Measurements from ENCODE around the gene CELF4. TPM values are rescaled to one million over a fixed set of nuclear protein-coding genes. Genes with fewer than 3 reads are reported as not detected.

Gene CELF4
- total and polyA plus RNA-seq, 10 of the 15 experiments (the other 5 are each of a cell fraction or from before 2014, with no cell fraction given) = 0.03 to 0.32 TPM; not detected in 8

DNA sequence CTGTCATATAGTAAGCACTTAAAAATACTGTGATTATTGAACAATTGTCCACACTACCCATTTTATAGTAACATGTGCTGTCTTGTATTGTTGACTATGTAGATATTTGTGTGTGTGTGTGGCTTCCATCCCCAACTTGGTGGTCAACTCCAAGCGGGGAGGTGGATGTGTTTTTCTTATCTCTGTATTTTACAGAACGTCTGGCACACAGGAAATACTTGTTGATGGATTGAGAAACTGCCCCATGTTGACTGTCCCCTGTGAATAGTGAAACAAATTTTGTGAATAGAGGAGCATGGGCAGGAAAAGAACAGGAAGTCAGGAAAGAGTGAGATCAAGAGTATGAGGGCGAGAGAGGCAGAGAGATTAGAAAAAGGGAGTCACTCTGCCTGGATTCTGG is 83.6 kb downstream of the CELF4 start:
- no peak for ATAC-seq
- H3K36me3 ChIP-seq (ENCODE audit: control insufficient read depth in 2 of 2, insufficient read depth in 2 of 2, low read length in 1 of 2) = no peaks in the 10 kb centered on the region
- intact Hi-C loops (cut with micrococcal nuclease; ENCODE audit: unreplicated experiment) (no loop called here), in situ Hi-C loops (cut with MboI) (no loop called here)
- no peak overlapping the region for H2AFZ ChIP-seq (ENCODE audit: control insufficient read depth, low read depth, low read length)
- no TSS peak for BruUV-seq (replicated peaks)
- no peaks in the 10 kb centered on the region for H3K9me3 ChIP-seq (replicated peaks; ENCODE audit: control insufficient read depth, insufficient read depth, low read length)
- H3K4me1 ChIP-seq (ENCODE audit: control insufficient read depth, insufficient read depth, low read length) = no peaks in the 10 kb centered on the region
- no peak for FAIRE-seq
- ChIA-PET RAD21 (ENCODE audit: unreplicated experiment) (no interaction called here), POLR2A (no interaction called here), SMC1A (ENCODE audit: uncharacterized antibody, unreplicated experiment) (no interaction called here), CTCF (interaction anchor here (0.6 to 0.8 kb wide), 2 partner anchors 13 to 88 kb away, joined by 3 read pairs; no protein-coding TSS in a partner anchor)
- H3K27ac ChIP-seq (ENCODE audit: control insufficient read depth, insufficient read depth) = no peak overlapping the region
- H3K79me2 ChIP-seq (ENCODE audit: control insufficient read depth, insufficient read depth, low read length) = no peaks in the 10 kb centered on the region
- TF ChIP-seq STAT1 (conservative IDR thresholded peaks at IDR 0.05) (no peak), ZNF217 (IDR thresholded peaks at IDR 0.05) (no peak), MEF2B (IDR thresholded peaks at IDR 0.05; ENCODE audit: partially characterized antibody, poor library complexity, severe bottlenecking) (no peak), ZZZ3 (IDR thresholded peaks at IDR 0.05; ENCODE audit: control insufficient read depth, insufficient read length, low read depth) (no peak), IKZF1 (conservative IDR thresholded peaks at IDR 0.05) (no peak), MTA3 (IDR thresholded peaks at IDR 0.05; ENCODE audit: borderline replicate concordance, low read length) (no peak), ASH2L (IDR thresholded peaks at IDR 0.05; ENCODE audit: borderline replicate concordance, low read depth) (no peak), CHD2 (IDR thresholded peaks at IDR 0.05; ENCODE audit: borderline replicate concordance, low read depth, low read length) (no peak), RELA (IDR thresholded peaks at IDR 0.05; ENCODE audit: borderline replicate concordance, partially characterized antibody) (no peak), POLR2A (IDR thresholded peaks at IDR 0.05; ENCODE audit: low read depth, low read length) (no peak), ATF7 (IDR thresholded peaks at IDR 0.05; ENCODE audit: low read depth) (no peak), NFXL1 (IDR thresholded peaks at IDR 0.05; ENCODE audit: borderline replicate concordance) (no peak), HDAC2 (IDR thresholded peaks at IDR 0.05) (no peak), FOXK2 (IDR thresholded peaks at IDR 0.05) (no peak), NFIC (IDR thresholded peaks at IDR 0.05; ENCODE audit: low read depth, low read length) (no peak), ZNF384 (IDR thresholded peaks at IDR 0.05; ENCODE audit: borderline replicate concordance, low read depth, low read length) (no peak), TCF12 (IDR thresholded peaks at IDR 0.05; ENCODE audit: low read depth, low read length) (no peak)
- TF ChIP-seq, protein P1, sequence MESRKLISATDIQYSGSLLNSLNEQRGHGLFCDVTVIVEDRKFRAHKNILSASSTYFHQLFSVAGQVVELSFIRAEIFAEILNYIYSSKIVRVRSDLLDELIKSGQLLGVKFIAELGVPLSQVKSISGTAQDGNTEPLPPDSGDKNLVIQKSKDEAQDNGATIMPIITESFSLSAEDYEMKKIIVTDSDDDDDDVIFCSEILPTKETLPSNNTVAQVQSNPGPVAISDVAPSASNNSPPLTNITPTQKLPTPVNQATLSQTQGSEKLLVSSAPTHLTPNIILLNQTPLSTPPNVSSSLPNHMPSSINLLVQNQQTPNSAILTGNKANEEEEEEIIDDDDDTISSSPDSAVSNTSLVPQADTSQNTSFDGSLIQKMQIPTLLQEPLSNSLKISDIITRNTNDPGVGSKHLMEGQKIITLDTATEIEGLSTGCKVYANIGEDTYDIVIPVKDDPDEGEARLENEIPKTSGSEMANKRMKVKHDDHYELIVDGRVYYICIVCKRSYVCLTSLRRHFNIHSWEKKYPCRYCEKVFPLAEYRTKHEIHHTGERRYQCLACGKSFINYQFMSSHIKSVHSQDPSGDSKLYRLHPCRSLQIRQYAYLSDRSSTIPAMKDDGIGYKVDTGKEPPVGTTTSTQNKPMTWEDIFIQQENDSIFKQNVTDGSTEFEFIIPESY (IDR thresholded peaks at IDR 0.05) = no peak
- TF ChIP-seq, protein P2, sequence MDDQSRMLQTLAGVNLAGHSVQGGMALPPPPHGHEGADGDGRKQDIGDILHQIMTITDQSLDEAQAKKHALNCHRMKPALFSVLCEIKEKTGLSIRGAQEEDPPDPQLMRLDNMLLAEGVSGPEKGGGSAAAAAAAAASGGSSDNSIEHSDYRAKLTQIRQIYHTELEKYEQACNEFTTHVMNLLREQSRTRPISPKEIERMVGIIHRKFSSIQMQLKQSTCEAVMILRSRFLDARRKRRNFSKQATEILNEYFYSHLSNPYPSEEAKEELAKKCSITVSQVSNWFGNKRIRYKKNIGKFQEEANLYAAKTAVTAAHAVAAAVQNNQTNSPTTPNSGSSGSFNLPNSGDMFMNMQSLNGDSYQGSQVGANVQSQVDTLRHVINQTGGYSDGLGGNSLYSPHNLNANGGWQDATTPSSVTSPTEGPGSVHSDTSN (IDR thresholded peaks at IDR 0.05; ENCODE audit: insufficient replicate concordance, low read depth, low read length) = no peak
- TF ChIP-seq, protein P3, sequence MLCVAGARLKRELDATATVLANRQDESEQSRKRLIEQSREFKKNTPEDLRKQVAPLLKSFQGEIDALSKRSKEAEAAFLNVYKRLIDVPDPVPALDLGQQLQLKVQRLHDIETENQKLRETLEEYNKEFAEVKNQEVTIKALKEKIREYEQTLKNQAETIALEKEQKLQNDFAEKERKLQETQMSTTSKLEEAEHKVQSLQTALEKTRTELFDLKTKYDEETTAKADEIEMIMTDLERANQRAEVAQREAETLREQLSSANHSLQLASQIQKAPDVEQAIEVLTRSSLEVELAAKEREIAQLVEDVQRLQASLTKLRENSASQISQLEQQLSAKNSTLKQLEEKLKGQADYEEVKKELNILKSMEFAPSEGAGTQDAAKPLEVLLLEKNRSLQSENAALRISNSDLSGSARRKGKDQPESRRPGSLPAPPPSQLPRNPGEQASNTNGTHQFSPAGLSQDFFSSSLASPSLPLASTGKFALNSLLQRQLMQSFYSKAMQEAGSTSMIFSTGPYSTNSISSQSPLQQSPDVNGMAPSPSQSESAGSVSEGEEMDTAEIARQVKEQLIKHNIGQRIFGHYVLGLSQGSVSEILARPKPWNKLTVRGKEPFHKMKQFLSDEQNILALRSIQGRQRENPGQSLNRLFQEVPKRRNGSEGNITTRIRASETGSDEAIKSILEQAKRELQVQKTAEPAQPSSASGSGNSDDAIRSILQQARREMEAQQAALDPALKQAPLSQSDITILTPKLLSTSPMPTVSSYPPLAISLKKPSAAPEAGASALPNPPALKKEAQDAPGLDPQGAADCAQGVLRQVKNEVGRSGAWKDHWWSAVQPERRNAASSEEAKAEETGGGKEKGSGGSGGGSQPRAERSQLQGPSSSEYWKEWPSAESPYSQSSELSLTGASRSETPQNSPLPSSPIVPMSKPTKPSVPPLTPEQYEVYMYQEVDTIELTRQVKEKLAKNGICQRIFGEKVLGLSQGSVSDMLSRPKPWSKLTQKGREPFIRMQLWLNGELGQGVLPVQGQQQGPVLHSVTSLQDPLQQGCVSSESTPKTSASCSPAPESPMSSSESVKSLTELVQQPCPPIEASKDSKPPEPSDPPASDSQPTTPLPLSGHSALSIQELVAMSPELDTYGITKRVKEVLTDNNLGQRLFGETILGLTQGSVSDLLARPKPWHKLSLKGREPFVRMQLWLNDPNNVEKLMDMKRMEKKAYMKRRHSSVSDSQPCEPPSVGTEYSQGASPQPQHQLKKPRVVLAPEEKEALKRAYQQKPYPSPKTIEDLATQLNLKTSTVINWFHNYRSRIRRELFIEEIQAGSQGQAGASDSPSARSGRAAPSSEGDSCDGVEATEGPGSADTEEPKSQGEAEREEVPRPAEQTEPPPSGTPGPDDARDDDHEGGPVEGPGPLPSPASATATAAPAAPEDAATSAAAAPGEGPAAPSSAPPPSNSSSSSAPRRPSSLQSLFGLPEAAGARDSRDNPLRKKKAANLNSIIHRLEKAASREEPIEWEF (IDR thresholded peaks at IDR 0.05; ENCODE audit: insufficient replicate concordance, low read depth, low read length) = no peak
- no peak overlapping the region for H3K9ac ChIP-seq (ENCODE audit: control insufficient read depth, insufficient read depth, low read length)
- H4K20me1 ChIP-seq (ENCODE audit: control insufficient read depth, insufficient read depth) = no peaks in the 10 kb centered on the region
- H3K27me3 ChIP-seq (replicated peaks in 1 of 2; ENCODE audit: control insufficient read depth in 2 of 2, insufficient read depth in 2 of 2, low read length in 1 of 2) = peaks cover 0 to 2% of the 10 kb centered on the region in 2 experiments; a peak in 2 of 4 replicates
- no peak for DNase-seq (ENCODE audit: low read depth, low spot score)
- no peak overlapping the region for H3K4me3 ChIP-seq
- no peak overlapping the region for H3K4me2 ChIP-seq (ENCODE audit: control insufficient read depth, insufficient read depth)
- WGBS (ENCODE audit: insufficient coverage, insufficient replicate concordance, low lambda C conversion rate, missing lambda C conversion rate) = 2% methylated on average over 3 of the region's 3 CpGs

Measured in GM12878 (cell line).